IMR-90 (cell line): Measurements from ENCODE around the gene PLD6. TPM values are rescaled to one million over a fixed set of nuclear protein-coding genes. Genes with fewer than 3 reads are reported as not detected.

Source experiments
- ATAC-seq: fragments of 200-7000 bp; cut with Tn5 transposase; 2 replicates; pipeline ENCODE4 v1.9.1; 2020; ENCODE audit warnings: low read depth, mild to moderate bottlenecking, moderate library complexity
- BruUV-seq: library from RNA; stranded (reverse); fragments of 400-500 nt; replicated peaks from 2 replicates; lab custom pipeline; 2021; lab: Mats Ljungman, UMichigan
- CTCF ChIA-PET: fragments of 300-600 bp; formaldehyde crosslinking; extraction: SDS; loops from one replicate; lab custom pipeline; 2021; ENCODE audit warnings: antibody characterized with exemption; lab: Yijun Ruan, JAX
- POLR2A ChIA-PET: fragments of 300-600 bp; sonication (Branson Sonifier 250); formaldehyde crosslinking; loops from one replicate; lab custom pipeline; 2022; ENCODE audit warnings: antibody characterized with exemption; ENCODE audit not compliant: unreplicated experiment; lab: Charles Lee
- DNase-seq: peaks from one replicate; pipeline ENCODE4 v3.0.0; 2013
- H2AFZ ChIP-seq: replicated peaks from 2 replicates; pipeline ENCODE3; 2013; ENCODE audit warnings: low read length, mild to moderate bottlenecking; ENCODE audit not compliant: poor library complexity
- H2AK5ac ChIP-seq: 2 replicates; pipeline ENCODE4 v1.6.1; 2013; ENCODE audit warnings: low read depth, low read length, inconsistent platforms
- H2AK9ac ChIP-seq: replicated peaks from 2 replicates; pipeline ENCODE3; 2013; ENCODE audit warnings: mild to moderate bottlenecking, low read depth, low read length, moderate library complexity; ENCODE audit not compliant: poor library complexity
- H2BK120ac ChIP-seq: 2 replicates; pipeline ENCODE4 v1.6.1; 2013; ENCODE audit warnings: low read depth, low read length, inconsistent platforms
- H2BK15ac ChIP-seq: 3 replicates; pipeline ENCODE4 v1.6.1; 2013; ENCODE audit warnings: low read depth, low read length, inconsistent platforms
- H2BK20ac ChIP-seq: 2 replicates; pipeline ENCODE4 v1.6.1; 2013; ENCODE audit warnings: low read depth, mild to moderate bottlenecking, inconsistent platforms, low read length, moderate library complexity
- H2BK5ac ChIP-seq: 2 replicates; pipeline ENCODE4 v1.6.1; 2013; ENCODE audit warnings: mild to moderate bottlenecking, low read depth, low read length, inconsistent platforms; ENCODE audit not compliant: poor library complexity, severe bottlenecking
- H3K14ac ChIP-seq: replicated peaks from 2 replicates; pipeline ENCODE4 v1.6.1; 2013; ENCODE audit warnings: low read depth, low read length, inconsistent platforms
- H3K18ac ChIP-seq: 2 replicates; pipeline ENCODE4 v1.6.1; 2013; ENCODE audit warnings: low read depth, low read length, control low read depth
- H3K23ac ChIP-seq: 2 replicates; pipeline ENCODE4 v1.6.1; 2013; ENCODE audit warnings: low read depth, low read length, inconsistent platforms
- H3K27ac ChIP-seq: 2 replicates; pipeline ENCODE4 v1.5.1; 2013; ENCODE audit warnings: mild to moderate bottlenecking, control low read depth, low read length; ENCODE audit not compliant: insufficient read depth
- H3K27me3 ChIP-seq: 2 replicates; pipeline ENCODE4 v1.6.1; 2013; ENCODE audit warnings: low read length; ENCODE audit not compliant: control insufficient read depth, insufficient read depth
- H3K36me3 ChIP-seq: 2 replicates; pipeline ENCODE4 v1.6.1; 2013; ENCODE audit warnings: low read length, mixed read lengths; ENCODE audit not compliant: control insufficient read depth, insufficient read depth
- H3K4ac ChIP-seq: 2 replicates; pipeline ENCODE4 v1.6.1; 2013; ENCODE audit warnings: low read depth, low read length, inconsistent platforms
- H3K4me1 ChIP-seq: 2 replicates; pipeline ENCODE4 v1.6.1; 2013; ENCODE audit warnings: low read length, mixed read lengths; ENCODE audit not compliant: control insufficient read depth, insufficient read depth
- H3K4me2 ChIP-seq: 2 replicates; pipeline ENCODE4 v1.6.1; 2013; ENCODE audit warnings: low read depth, mild to moderate bottlenecking, control low read depth, low read length, moderate library complexity
- H3K4me3 ChIP-seq: 2 replicates; pipeline ENCODE4 v1.5.1; 2013; ENCODE audit warnings: low read depth, mild to moderate bottlenecking, control low read depth, low read length, moderate library complexity; ENCODE audit not compliant: insufficient read depth
- H3K56ac ChIP-seq: 2 replicates; pipeline ENCODE4 v1.6.1; 2013; ENCODE audit warnings: low read length, inconsistent platforms; ENCODE audit not compliant: insufficient read depth; ENCODE audit errors: extremely low read depth
- H3K79me1 ChIP-seq, 2 experiments: 2 replicates each; pipeline ENCODE4 v1.6.1; 2013; ENCODE audit warnings: low read length in 2 of 2, inconsistent platforms in 1 of 2, low read depth in 1 of 2
- H3K9ac ChIP-seq: 2 replicates; pipeline ENCODE4 v1.6.1; 2013; ENCODE audit warnings: low read depth, low read length, control low read depth
- H3K9me1 ChIP-seq: 2 replicates; pipeline ENCODE4 v1.6.1; 2013; ENCODE audit warnings: low read length, inconsistent platforms; ENCODE audit not compliant: insufficient read depth
- H3K9me3 ChIP-seq: 2 replicates; pipeline ENCODE4 v1.6.1; 2013; ENCODE audit warnings: low read length; ENCODE audit not compliant: control insufficient read depth, insufficient read depth
- H4K20me1 ChIP-seq: 2 replicates; pipeline ENCODE4 v1.6.1; 2013; ENCODE audit warnings: low read length, inconsistent platforms; ENCODE audit not compliant: insufficient read depth
- H4K5ac ChIP-seq: 2 replicates; pipeline ENCODE4 v1.6.1; 2013; ENCODE audit warnings: mild to moderate bottlenecking, low read depth, low read length, control low read depth
- H4K8ac ChIP-seq, 2 experiments: 2 replicates each; pipeline ENCODE4 v1.6.1; 2013; ENCODE audit warnings: low read depth in 2 of 2, low read length in 2 of 2, control low read depth in 1 of 2, inconsistent platforms in 1 of 2
- H4K91ac ChIP-seq: 2 replicates; pipeline ENCODE4 v1.6.1; 2013; ENCODE audit warnings: low read depth, low read length, inconsistent platforms; ENCODE audit not compliant: insufficient read depth
- BHLHE40 ChIP-seq: fragments of 150-350 bp; IDR thresholded peaks from 2 replicates; pipeline ENCODE4 v1.6.1; 2016; ENCODE audit warnings: mild to moderate bottlenecking, low read depth, low read length
- CEBPB ChIP-seq: IDR thresholded peaks from 2 replicates; pipeline ENCODE4 v1.6.1; 2012; ENCODE audit warnings: low read depth, low read length, improper control_type of control experiment
- NFE2L2 ChIP-seq: fragments of 150-350 bp; IDR thresholded peaks from 2 replicates; pipeline ENCODE4 v1.6.1; 2016; ENCODE audit warnings: low read depth, mild to moderate bottlenecking, low read length
- POLR2A ChIP-seq: IDR thresholded peaks from 2 replicates; pipeline ENCODE4 v1.6.1; 2012; ENCODE audit warnings: mild to moderate bottlenecking, low read depth, low read length
- RAD21 ChIP-seq: IDR thresholded peaks from 2 replicates; pipeline ENCODE4 v1.6.1; 2012; ENCODE audit warnings: low read length, improper control_type of control experiment
- RCOR1 ChIP-seq: IDR thresholded peaks from 2 replicates; pipeline ENCODE4 v1.6.1; 2012; ENCODE audit warnings: mild to moderate bottlenecking, low read length, improper control_type of control experiment; ENCODE audit not compliant: insufficient replicate concordance
- RFX5 ChIP-seq: IDR thresholded peaks from 2 replicates; pipeline ENCODE4 v1.8.0; 2012; ENCODE audit warnings: low read depth, mild to moderate bottlenecking, low read length, moderate library complexity
- SMC3 ChIP-seq: fragments of 150-350 bp; IDR thresholded peaks from 2 replicates; pipeline ENCODE4 v1.6.1; 2016; ENCODE audit warnings: low read depth, mild to moderate bottlenecking, antibody characterized with exemption, low read length, moderate library complexity
- WGBS, 2 experiments: methylation state at CpG; one replicate each; pipeline versions ENCODE4 v1.1.5 to v1.1.7; 2013; ENCODE audit warnings: missing lambda C conversion rate in 2 of 2; ENCODE audit not compliant: insufficient read length in 1 of 2; ENCODE audit errors: extremely low coverage in 2 of 2; 5-methylcytosine and 5-hydroxymethylcytosine counted together
- dilution Hi-C: fragments of 300-500 bp; cut with HindIII; formaldehyde crosslinking; loops from one replicate; pipeline ENCODE4 v1.14.3; 2018; ENCODE audit warnings: low sequenced_read_pairs; ENCODE audit not compliant: unreplicated experiment
- in situ Hi-C: fragments of 300-500 bp; cut with MboI; formaldehyde crosslinking; loops from 3 replicates; pipeline ENCODE4 v1.14.3; 2019; ENCODE audit warnings: low sequenced_read_pairs, inconsistent platforms, mixed read lengths
- intact Hi-C: fragments of 100-400 bp; cut with micrococcal nuclease; formaldehyde crosslinking; loops from 2 replicates; pipeline ENCODE4 v1.10.0; 2022
- polyA plus RNA-seq, 3 experiments: library from polyadenylated mRNA; depleted of rRNA; stranded (reverse); fragments of >200 nt; gene quantifications; 2 replicates each; pipeline ENCODE4 v1.2.3, GENCODE V29; 2012; ENCODE audit warnings: low replicate concordance in 1 of 3
- total RNA-seq: library from RNA; depleted of rRNA; stranded (reverse); fragments of >200 nt; gene quantifications from 2 replicates; pipeline ENCODE4 v1.2.3, GENCODE V29; 2012

The PLD6 gene
- total and polyA plus RNA-seq, 2 of the 4 experiments (the other 2 are of a cell fraction) = 1.1 to 1.5 TPM

DNA sequence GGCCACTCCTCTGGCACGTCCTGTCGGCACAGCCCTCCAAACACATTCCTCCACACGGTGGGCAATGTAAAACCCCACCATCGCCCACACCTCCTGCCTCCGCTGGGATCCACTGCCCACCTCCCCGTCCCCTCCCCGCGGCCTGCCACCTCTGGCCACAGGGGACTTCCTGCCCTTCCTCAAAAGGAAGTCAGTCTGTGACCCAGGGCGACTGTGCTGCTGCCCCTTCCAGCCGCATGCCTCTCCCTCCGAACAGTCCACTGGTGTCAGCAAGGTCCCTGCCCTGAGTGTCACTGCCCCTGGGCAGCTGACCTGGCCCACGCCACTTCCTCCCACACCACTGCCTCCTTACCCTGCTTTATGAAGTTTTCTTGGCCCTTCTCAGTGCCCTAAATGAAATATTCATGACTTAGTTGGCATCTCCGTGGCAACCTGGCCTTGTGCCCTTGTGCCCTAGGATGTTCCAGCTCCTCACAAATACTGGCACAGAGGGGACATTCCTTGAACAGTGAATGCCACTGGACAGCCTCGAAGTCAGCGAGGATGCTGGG is 2.0 kb downstream of the PLD6 start:
- ChIA-PET CTCF (no interaction called here), POLR2A (interaction anchor here (0.6 kb wide), 1 partner anchor 198 kb away, joined by 6 read pairs; no protein-coding TSS in a partner anchor)
- TF ChIP-seq BHLHE40 = no peak
- no peak for TF ChIP-seq CEBPB
- TF ChIP-seq RFX5 = no peak
- no peak for TF ChIP-seq SMC3
- no peak for TF ChIP-seq POLR2A
- no peak for TF ChIP-seq NFE2L2
- no peak for TF ChIP-seq RAD21
- TF ChIP-seq RCOR1 = no peak
- WGBS, 2 experiments = 88% methylated on average over 7 of the region's 15 CpGs; no CpG with 5 or more reads in 1 of the 2 experiments
- H2BK5ac ChIP-seq = no peak overlapping the region
- no peak overlapping the region for H3K4ac ChIP-seq
- no peak overlapping the region for H2BK120ac ChIP-seq
- no peak overlapping the region for H4K91ac ChIP-seq
- no peak overlapping the region for H3K56ac ChIP-seq
- peaks cover 8% of the 10 kb centered on the region; the same call in 1 of the 2 replicates for H3K9me1 ChIP-seq
- no peaks in the 10 kb centered on the region; the same call in 1 of the 2 replicates for H3K36me3 ChIP-seq
- no peak overlapping the region for H3K4me2 ChIP-seq
- no peak overlapping the region for H3K18ac ChIP-seq
- no peaks in the 10 kb centered on the region; a peak in 1 of 4 replicates for H3K79me1 ChIP-seq
- peaks cover 23% of the 10 kb centered on the region for H3K4me1 ChIP-seq
- no peak overlapping the region for H2AK9ac ChIP-seq
- BruUV-seq = no TSS peak
- no peak overlapping the region for H3K9ac ChIP-seq
- H3K14ac ChIP-seq = 0 out of 2 replicates have a peak overlapping the region, but pooled peaks have one; percentile 15
- no peaks in the 10 kb centered on the region for H3K27me3 ChIP-seq
- dilution Hi-C loops = no loop called here
- H4K20me1 ChIP-seq = no peaks in the 10 kb centered on the region; the same call in 1 of the 2 replicates
- no peak overlapping the region for H2BK15ac ChIP-seq
- intact Hi-C loops = no loop called here
- no peak overlapping the region for H4K5ac ChIP-seq
- peak overlapping the region; percentile 63 for H2AK5ac ChIP-seq
- no peak overlapping the region for H2BK20ac ChIP-seq
- H3K4me3 ChIP-seq = no peak overlapping the region
- H3K27ac ChIP-seq = no peak overlapping the region
- DNase-seq = no peak
- no peak overlapping the region for H2AFZ ChIP-seq
- H3K23ac ChIP-seq = no peak overlapping the region
- ATAC-seq = no peak
- H4K8ac ChIP-seq = no peak overlapping the region
- in situ Hi-C loops = no loop called here
- H3K9me3 ChIP-seq = no peaks in the 10 kb centered on the region
